IPS-NIHi11 (cell line): ENCODE measurements around the gene AVPI1.
A peak's percentile ranks its signal among the peaks of the same experiment; 100 is the strongest.
"Not testable (repeated sequence)": the region's sequence is repeated elsewhere in the genome, so short reads cannot be mapped to it uniquely, and the experiment has no call there.

Experiments
- DNase-seq: peaks from one replicate; pipeline ENCODE4 v3.0.0; 2012; ENCODE audit warnings: mixed read lengths, low spot score

AVPI1 gene

GRCh38 chr10:97711640-97712572 lies 24.9 kb upstream of the AVPI1 start:
- no peak for DNase-seq

DNA sequence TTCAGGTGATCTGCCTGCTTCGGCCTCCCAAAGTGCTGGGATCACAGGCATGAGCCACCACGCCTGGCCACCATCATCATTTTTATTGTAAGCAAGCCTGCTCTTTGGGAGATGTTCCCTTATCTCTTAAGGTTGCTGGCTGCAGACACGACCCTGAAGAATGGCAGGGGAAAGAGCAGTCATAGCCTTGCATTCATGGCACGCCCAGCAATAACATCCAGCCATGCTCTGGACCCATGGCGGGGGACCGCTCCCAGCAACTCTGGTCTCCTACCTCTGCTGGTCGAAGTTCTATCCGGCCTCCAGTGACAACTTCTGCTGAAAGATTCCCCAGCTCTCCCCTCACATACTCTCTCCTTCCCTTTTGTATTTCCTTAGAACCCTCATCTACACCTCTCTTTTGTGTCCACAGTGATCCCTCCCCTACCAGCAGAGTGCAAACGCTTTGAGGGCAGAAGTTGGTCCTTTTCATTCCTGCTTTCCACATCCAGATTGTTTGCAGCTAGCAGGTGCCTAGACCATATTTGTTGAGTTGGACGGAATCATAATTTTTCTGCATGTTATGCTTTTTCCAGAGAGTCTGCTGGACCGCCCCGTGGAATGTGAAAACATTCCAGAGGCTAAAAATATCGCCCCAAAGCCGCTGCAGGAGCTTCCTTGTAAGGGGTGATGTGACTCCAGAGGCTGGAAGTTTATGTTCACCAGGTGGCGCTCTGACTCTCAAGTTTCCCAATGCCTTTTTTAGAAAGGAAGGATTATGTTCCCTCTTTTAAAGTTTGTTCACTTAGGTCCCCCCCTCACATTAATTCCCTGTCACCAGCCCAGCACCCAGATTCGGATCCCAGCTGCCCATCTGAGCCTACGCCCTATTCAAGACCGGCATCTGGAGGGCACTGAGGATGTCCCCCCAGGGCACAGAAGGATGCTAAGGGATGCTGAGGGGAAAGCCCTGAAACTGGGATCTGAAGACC lies 22.2 kb upstream of the AVPI1 start:
- DNase-seq: peak; percentile 69

- DNase-seq: no peak
Measured at GRCh38 chr10:97708167-97708566, 21.1 kb upstream of the AVPI1 start.

DNA sequence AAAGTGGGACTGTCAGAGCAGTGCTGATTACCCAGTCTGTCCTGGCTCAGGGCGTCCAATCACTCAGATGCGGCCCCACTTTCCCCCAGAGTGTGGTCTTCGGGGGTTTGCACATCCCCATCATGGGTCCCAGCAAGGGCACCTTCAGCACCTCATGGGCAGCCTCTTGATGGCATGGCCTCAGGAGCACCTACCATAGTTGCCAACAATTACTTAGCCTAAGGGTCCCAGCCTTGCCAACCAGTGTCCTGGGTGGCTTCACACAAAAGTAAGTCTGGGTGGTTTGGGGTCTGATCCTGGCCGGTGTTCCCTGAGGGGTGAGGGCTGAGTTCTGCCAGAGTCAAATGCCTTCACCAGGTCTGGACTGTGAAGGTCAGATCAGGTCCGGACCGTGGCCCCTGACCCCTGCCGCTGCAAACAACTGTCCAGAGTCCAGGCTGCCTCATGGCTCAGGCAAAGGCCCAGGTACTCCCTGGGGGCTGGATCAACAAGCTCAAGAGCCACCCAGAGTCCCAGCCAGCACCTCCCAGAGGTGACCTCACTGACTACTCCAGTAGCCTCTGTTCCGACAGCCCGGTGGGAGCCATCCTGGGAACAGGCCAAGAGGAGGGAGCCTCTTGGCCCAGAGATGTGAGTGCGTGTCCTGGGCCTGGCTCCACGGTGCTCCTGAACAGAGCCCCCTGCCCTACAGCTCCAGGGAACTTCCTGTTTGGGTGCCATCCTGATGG lies 20.3 kb upstream of the AVPI1 start:
- DNase-seq: no peak

DNA sequence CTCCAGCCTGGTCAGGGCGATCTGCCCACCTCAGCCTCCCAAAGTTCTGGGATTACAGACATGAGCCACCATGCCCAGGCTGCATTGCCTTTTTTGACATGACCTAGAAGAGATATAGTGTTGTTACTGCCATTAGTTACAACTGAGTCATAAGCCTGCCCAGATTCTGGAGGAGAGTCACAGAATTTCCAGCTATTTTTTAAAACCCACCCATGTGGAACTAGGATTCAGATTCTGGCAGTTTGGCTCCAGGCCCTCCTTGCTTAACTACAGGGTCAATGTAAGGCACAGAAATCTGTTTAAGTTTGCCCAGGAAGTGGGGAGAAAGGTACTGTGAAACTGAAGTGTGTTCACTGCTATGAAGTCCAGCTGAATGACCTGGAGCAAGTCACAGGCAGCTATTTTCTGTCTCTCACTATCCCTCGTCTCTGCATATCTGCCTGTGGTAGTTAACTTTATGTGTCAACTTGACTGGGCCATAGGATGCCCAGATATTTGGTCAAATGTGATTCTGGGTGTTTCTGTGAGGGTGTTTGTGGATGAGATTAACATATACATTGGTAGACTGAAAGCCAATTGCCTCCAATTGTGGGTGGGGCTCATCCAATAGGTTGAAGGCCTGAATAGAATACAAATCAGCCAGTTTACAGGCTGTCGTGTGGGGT lies 18.1 kb upstream of the AVPI1 start:
- no peak for DNase-seq

DNA sequence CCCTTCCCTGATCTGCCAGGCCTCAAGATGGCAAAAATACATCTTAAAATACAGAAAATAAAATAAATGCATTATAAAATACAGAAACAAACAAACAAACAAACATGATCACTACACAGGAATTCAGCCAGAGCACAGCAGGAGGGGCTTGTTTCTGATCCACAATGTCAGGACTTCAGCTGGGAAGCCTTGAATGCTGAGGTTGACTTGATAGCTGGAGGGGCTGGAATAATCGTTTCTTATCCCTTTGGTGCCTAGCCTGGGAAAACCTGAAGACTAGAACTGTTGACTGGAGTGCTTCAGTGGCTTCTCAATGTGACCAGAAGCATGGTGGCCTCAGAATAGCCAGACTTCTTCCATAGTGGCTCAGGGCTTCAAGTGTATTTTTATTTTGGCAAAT lies 17.3 kb upstream of the AVPI1 start:
- no peak for DNase-seq

DNA sequence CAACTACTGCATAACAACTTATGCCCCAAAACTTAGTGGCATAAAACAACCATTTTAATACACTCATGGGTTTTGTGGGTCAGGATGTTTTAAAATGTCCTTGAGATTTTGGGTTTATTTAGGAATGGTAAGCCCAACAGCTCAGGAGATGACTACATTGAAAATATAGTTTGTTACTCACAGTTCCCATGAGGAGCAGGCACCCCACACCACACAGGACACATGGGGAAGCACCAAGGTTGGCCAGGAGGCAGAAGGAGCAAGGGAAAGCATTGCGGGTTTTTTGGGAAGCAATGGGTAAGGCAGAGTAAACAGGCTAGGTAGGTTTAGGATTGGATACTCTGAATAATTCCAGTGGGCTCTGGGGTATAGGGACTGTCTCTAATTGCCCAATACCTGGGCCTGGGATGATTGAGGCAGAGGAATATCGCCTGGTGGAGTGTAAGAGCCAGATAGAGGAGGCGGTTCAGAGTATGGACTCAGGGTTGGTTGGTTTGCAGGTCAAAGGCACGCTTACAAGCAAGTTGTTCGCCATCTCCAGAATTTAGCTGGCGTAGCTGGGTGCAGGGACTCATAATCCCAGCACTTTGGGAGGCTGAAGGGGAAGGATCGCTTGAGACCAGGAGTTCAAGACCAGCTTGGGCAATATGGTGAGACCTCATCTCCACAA lies 16.5 kb upstream of the AVPI1 start:
- DNase-seq: no peak

DNA sequence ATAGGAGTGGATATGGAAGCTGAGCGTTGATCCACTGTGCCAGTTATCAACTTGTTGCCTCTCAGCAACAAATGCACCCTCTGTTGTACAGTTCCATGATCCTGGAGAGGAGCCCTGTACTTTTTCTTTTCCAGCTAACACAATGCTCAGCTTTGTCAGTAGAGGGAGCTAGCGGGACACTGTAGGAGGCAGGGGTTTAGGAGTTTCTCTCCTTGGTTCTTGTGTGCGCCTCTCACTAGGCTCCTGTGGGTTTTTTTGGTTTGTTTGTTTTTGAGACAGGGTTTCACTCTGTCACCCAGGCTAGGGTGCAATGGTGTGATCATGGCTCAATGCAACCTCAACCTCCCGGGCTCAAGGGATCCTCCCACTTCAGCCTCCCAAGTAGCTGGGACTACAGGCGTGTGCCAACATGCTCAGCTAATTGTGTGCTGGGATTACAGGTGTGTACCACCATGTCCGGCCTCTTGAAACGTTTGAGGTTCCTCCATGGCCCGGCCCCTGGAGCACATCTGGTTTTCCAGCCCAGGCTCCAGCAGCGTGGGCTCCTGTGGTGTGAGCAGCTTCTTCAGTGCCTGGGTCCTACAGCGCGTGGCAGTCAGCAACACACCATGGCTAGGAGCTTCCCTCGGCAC lies 14.5 kb upstream of the AVPI1 start:
- DNase-seq: peak; percentile 85

DNA sequence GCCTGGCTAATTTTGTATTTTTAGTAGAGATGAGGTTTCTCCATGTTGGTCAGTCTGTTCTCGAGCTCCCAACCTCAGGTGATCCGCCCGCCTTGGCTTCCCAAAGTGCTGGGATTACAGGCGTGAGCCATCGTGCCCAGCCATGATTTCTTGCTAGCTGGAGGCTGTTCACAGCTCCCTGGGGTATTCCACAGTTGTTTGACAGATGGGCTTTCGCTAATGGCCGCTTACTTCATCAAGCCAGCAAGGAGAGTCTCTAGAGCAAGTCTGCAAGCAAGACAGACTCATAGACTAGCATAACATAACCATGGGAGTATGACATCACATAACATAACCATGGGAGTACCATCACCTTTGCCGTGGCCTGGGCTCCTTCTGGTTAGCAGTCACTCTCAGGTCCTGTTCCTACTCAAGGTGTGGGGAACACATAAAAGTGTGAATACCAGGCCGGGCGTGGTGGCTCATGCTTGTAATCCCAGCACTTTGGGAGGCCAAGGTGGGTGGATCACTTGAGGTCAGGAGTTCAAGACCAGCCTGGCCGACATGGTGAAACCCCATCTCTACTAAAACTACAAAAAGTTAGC lies 11.1 kb upstream of the AVPI1 start:
- DNase-seq: not testable (repeated sequence)

- DNase-seq: no peak
Measured at GRCh38 chr10:97690133-97690532, 3.1 kb upstream of the AVPI1 start.

GRCh38 chr10:97689559-97690020 lies 2.5 kb upstream of the AVPI1 start:
- DNase-seq: no peak

- DNase-seq: no peak
Measured at GRCh38 chr10:97687785-97688781, 1.0 kb upstream of the AVPI1 start.

DNA sequence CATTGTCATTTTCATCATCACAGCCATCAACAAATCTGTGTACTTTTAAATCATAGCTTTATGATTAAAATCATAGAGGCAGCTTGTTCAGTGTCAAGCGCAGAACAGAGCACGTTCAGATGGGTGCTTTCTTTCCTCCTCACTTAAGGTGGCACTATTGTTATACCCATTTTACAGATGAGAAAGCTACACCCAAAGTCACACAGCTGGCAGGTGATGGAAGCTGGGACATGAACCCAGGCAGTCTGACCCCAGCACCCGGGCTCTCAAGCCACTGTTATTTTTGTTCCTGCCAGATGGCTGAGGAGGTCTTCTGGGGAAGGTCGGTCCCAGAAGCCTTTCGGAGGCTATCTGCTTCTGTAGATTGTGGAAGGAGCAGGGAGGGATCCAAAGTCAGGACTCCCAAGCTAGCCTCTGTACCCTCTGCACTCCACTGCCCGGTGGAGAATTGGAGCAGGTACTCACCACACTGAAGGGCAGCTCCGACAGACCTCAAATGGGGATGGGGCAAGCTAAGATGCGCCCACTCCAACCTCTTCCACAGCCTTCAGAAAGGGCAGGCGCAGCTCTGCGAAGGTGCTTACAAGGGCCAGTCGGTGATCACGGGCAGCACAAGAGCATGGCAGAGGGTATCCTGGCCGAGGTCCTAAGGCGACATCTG lies 610 bp downstream of the AVPI1 start:
- no peak for DNase-seq

GRCh38 chr10:97685395-97685958 lies 1.6 kb downstream of the AVPI1 start:
- no peak for DNase-seq

DNA sequence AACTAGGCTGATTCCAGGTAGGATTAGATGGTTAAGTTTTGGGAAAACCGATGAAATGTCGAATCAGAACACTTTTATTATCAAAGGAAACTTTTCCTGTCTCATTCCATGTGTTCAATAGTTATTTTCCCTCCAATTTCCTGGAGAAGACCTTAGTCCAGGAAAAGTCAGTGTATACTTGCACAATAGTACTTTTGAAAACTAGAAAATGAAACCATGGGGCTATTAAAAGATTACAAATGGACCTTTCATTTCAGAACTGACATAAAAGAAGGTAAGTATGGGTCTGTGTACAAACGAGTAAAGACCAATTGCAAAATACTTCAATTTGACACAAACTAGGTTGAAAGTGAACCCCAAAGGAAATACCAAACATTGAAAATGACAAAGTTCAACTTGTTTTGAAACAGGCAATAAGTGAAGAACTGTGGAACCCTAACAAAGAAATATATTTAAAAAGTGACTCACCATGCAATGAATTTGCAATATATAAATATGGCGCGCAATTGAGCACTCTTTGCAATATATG lies 2.1 kb downstream of the AVPI1 start:
- DNase-seq: no peak

GRCh38 chr10:97684368-97684713 lies 2.7 kb downstream of the AVPI1 start:
- not testable (repeated sequence) for DNase-seq

GRCh38 chr10:97683556-97684367 lies 3.3 kb downstream of the AVPI1 start:
- no peak for DNase-seq
